Urinary bladder (tissue), 4 donors: Measurements from ENCODE around the gene SLC5A2. TPM values are rescaled to one million over a fixed set of nuclear protein-coding genes. Genes with fewer than 3 reads are reported as not detected.
"Not testable (repeated sequence)": the region's sequence is repeated elsewhere in the genome, so short reads cannot be mapped to it uniquely, and the experiment has no call there.

ENCODE experiments used
- DNase-seq: peaks from one replicate; pipeline ENCODE4 v3.0.0-alpha.2; 2015; ENCODE audit errors: extremely low spot score
- H3K27ac ChIP-seq: one replicate; pipeline ENCODE4 v1.5.1; 2013; ENCODE audit warnings: low read depth, mild to moderate bottlenecking, moderate library complexity
- H3K36me3 ChIP-seq: one replicate; pipeline ENCODE4 v1.6.1; 2013; ENCODE audit warnings: mild to moderate bottlenecking, moderate library complexity; ENCODE audit not compliant: insufficient read depth
- H3K4me1 ChIP-seq: one replicate; pipeline ENCODE4 v1.6.1; 2013; ENCODE audit warnings: mild to moderate bottlenecking, moderate library complexity; ENCODE audit not compliant: insufficient read depth
- H3K4me3 ChIP-seq: one replicate; pipeline ENCODE4 v1.5.1; 2013; ENCODE audit warnings: low read depth, low read length
- WGBS: extraction: QIAGEN DNeasy Blood & Tissue Kit; methylation state at CpG from one replicate; pipeline ENCODE4 v1.1.7; 2013; 5-methylcytosine and 5-hydroxymethylcytosine counted together
- polyA plus RNA-seq: library from polyadenylated mRNA; stranded (reverse); fragments of 200-250 nt; gene quantifications from one replicate; pipeline ENCODE4 v1.2.3, GENCODE V29; 2013
- total RNA-seq: library from RNA; depleted of rRNA; stranded (reverse); fragments of >200 nt; gene quantifications from one replicate; pipeline ENCODE4 v1.2.3, GENCODE V29; 2014
- donor health status: healthy with polysubstance abuse.
- donor health status: healthy.

SLC5A2 gene
- total and polyA plus RNA-seq, 2 donors: 0.42 to 2.8 TPM

GRCh38 chr16:31505483-31505882 is 22.6 kb downstream of the SLC5A2 start:
- Histone ChIP-seq H3K27ac (no peak overlapping the region), H3K4me1 (peaks cover 1% of the 10 kb centered on the region), H3K4me3 (no peak overlapping the region), H3K36me3 (no peaks in the 10 kb centered on the region)
- WGBS: 65% methylated on average over 4 of the region's 4 CpGs
- DNase-seq: no peak

DNA sequence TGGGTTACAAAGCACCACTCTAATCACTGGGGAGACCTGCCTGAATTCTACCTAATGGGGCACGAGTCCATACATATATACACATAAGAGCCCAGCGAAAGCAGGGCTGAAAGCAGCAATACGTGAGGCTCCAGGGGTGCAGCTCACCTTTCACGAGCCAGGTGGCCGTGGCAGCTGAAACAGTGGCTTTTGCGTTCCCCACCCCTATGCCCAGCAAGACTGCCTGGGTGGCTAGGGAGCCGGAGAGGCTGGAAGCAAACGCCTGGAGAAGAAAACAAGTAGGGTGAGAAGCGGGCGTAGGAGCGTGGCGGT is 24.6 kb downstream of the SLC5A2 start:
- no peak for DNase-seq
- Histone ChIP-seq H3K27ac (no peak overlapping the region), H3K36me3 (no peaks in the 10 kb centered on the region), H3K4me3 (peak overlapping the region; percentile 85), H3K4me1 (peaks cover 1% of the 10 kb centered on the region)
- WGBS: 1% methylated on average over 12 of the region's 12 CpGs

DNA sequence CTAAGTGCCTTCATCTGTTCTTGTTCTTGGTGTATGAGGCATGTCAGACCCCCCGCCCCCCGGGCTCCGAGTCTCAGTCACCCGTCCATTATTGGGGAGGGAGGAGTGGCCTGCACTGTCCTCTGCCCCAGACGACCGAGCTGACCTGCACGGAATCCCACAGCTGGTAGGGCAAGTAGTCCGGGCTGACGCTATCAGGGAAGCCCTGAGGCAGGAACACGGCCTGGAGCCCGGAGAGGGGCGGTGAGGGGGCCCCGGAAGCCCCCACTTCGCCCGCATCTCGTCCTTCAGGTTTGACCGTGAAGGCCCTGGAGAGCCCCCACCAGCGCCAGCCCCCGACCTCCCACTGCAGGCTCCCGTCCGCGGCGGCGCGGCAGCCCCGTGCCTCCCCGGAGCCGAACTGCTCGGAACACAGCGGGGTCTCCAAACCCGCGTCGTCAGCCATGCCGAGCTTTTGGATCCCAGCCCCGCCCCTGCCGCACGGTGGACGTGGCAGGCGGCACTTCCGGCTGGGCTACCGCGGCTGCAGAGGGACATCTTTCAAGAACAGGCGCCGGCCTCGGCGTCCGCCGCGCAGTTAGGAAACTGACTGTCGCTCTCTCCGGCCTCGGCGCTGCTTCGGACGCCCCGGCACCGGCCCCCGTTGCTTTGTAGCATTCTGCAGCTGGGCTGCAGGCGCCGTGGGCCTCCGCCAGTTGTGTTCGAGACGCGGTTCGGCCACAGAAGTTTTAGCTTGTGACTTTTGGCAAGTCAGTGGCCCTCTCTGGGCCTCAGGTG is 25.2 kb downstream of the SLC5A2 start, which contains the start of gene RUSF1:
RUSF1 (minus strand) TSS at position 463 of the 777 bp plus-strand sequence; CDS start at position 445, 18 bp downstream.
- H3K4me3 ChIP-seq: peak within 1 kb of the TSS; percentile 85
- peak within 1 kb of the TSS; percentile 94 for H3K27ac ChIP-seq
- peaks cover 1% of the 10 kb centered on the region for H3K4me1 ChIP-seq
- DNase-seq: peak; percentile 70
- WGBS: under 1% methylated on average over 65 of the region's 65 CpGs
- H3K36me3 ChIP-seq: no peaks in the 10 kb centered on the region

- WGBS: 13% methylated on average over 6 of the region's 6 CpGs
- peaks cover 1% of the 10 kb centered on the region for H3K4me1 ChIP-seq
- H3K27ac ChIP-seq: peak overlapping the region; percentile 94
- H3K36me3 ChIP-seq: no peaks in the 10 kb centered on the region
- peak overlapping the region; percentile 85 for H3K4me3 ChIP-seq
- DNase-seq: no peak
Observed at GRCh38 chr16:31508706-31509195, 25.8 kb downstream of the SLC5A2 start.

DNA sequence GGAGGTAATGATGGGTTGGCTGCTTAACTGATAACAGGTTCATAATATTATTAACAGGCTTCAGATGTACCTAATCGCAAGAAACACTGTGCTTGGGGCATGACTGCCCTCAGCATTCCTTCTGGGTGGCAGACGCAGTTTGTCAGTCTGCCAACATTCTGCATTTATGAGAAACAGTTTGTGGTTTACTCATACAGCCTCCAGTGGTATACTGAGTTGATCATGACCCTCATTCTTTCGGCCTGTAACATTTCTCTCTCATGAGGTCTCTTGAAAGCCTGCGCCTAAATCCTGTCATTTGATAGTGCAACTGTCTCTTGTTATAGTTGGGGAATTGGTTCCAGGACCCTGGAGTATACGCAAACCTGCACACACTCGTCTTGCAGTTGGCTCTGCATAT is 30.2 kb downstream of the SLC5A2 start:
- Histone ChIP-seq H3K4me1 (peaks cover 1% of the 10 kb centered on the region), H3K36me3 (no peaks in the 10 kb centered on the region), H3K27ac (no peak overlapping the region), H3K4me3 (no peak overlapping the region)
- DNase-seq: no peak
- WGBS: 58% methylated on average over 6 of the region's 6 CpGs

DNA sequence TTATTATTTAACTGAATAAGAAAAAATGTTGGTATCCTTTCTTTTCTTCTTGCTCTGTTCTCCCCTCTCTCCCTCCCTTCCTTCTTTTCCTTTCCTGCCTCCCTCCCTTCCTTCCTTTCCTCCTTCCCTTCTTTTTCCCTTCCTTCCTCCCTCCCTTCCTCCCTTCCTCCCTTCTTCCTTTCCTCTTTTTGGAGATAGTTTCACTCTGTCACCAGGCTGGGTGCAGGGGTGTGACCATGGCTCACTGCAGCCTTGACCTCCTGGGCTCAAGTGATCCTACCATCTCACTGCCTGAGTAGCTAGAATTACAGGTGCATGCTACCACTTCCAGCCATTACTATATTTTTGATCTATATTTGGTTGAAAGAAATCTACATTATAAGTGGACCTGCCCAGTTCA is 31.0 kb downstream of the SLC5A2 start:
- no peaks in the 10 kb centered on the region for H3K36me3 ChIP-seq
- DNase-seq: no peak
- H3K4me1 ChIP-seq: peaks cover 1% of the 10 kb centered on the region
- no peak overlapping the region for H3K27ac ChIP-seq
- no peak overlapping the region for H3K4me3 ChIP-seq

- Histone ChIP-seq H3K4me1 (no peaks in the 10 kb centered on the region), H3K4me3 (no peak overlapping the region), H3K36me3 (no peaks in the 10 kb centered on the region), H3K27ac (no peak overlapping the region)
- no peak for DNase-seq
- 73% methylated on average over 4 of the region's 4 CpGs for WGBS
Observed at GRCh38 chr16:31517800-31518402, 35.0 kb downstream of the SLC5A2 start.

DNA sequence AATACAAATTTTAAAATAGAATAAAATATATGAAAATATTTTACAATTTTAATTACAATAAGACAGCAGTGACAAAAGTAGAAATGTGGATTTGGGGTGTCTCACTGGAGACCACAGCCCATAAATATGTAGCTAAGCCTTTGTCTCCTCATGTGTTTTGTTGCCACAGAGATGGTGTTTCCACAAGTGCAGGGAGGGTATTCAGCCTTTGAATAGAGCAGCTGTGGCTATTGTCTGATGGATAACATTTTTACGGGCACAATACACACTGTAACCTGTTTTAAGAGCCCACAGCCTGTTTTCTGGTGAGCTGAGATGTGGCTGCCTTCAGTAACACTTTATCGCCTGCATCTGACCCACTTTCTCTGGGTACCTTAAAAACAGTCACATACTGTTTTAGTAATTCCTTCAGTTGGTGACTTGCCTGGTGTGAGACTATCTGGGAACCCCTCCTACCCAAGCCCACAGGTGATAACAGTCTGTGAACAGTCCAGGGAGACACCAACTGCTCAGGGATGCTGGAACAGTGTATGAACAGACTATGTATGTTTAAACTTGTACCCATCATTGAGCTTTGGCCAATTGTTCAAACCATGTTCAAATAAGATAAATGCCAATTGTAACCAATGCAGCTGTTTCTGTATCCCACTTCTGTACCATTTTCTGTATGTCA is 37.0 kb downstream of the SLC5A2 start:
- H3K27ac ChIP-seq: no peak overlapping the region
- H3K4me1 ChIP-seq: no peaks in the 10 kb centered on the region
- no peak for DNase-seq
- no peak overlapping the region for H3K4me3 ChIP-seq
- H3K36me3 ChIP-seq: no peaks in the 10 kb centered on the region
- 73% methylated on average over 2 of the region's 2 CpGs for whole genome bisulfite sequencing

GRCh38 chr16:31521368-31521767 is 38.4 kb downstream of the SLC5A2 start:
- H3K4me1 ChIP-seq: no peaks in the 10 kb centered on the region
- H3K36me3 ChIP-seq: no peaks in the 10 kb centered on the region
- no peak overlapping the region for H3K4me3 ChIP-seq
- no peak for DNase-seq
- WGBS: 92% methylated on average over 3 of the region's 3 CpGs
- H3K27ac ChIP-seq: no peak overlapping the region

- no peak for DNase-seq
- Histone ChIP-seq H3K4me1 (no peaks in the 10 kb centered on the region), H3K27ac (no peak overlapping the region), H3K4me3 (no peak overlapping the region), H3K36me3 (no peaks in the 10 kb centered on the region)
- 88% methylated on average over 6 of the region's 6 CpGs for WGBS
Observed at GRCh38 chr16:31522071-31522470, 39.1 kb downstream of the SLC5A2 start.

GRCh38 chr16:31523768-31524167 is 40.8 kb downstream of the SLC5A2 start:
- not testable (repeated sequence) for H3K4me1 ChIP-seq, DNase-seq, H3K36me3 ChIP-seq, H3K27ac ChIP-seq, H3K4me3 ChIP-seq
- 79% methylated on average over 3 of the region's 6 CpGs for WGBS

GRCh38 chr16:31525113-31525512 is 42.2 kb downstream of the SLC5A2 start:
- 88% methylated on average over 3 of the region's 3 CpGs for WGBS
- no peak overlapping the region for H3K27ac ChIP-seq

GRCh38 chr16:31527734-31528274 is 44.9 kb downstream of the SLC5A2 start, which contains the start of gene AHSP:
Gene AHSP, plus strand, starts transcription at chr16:31527900. Its CDS starts 240 bp downstream, at chr16:31528140.
- 63% methylated on average over 6 of the region's 6 CpGs for WGBS
- H3K27ac ChIP-seq: no peak within 1 kb of the TSS

More at GRCh38 chr16:31525113-31525512, 42.2 kb downstream of the SLC5A2 start:
- H3K4me3 ChIP-seq: no peak overlapping the region
- no peaks in the 10 kb centered on the region for H3K36me3 ChIP-seq
- DNase-seq: no peak
- H3K4me1 ChIP-seq: no peaks in the 10 kb centered on the region

More at GRCh38 chr16:31527734-31528274, 44.9 kb downstream of the SLC5A2 start, which contains the start of gene AHSP:
- no peaks in the 10 kb centered on the region for H3K36me3 ChIP-seq
- no peak for DNase-seq
- no peaks in the 10 kb centered on the region for H3K4me1 ChIP-seq
- H3K4me3 ChIP-seq: no peak within 1 kb of the TSS
